A549 (cell line): ENCODE measurements around the gene NEU4. TPM values are rescaled to one million over a fixed set of nuclear protein-coding genes. Genes with fewer than 3 reads are reported as not detected.

Experiments
- ATAC-seq, 2 experiments: fragments of 200-7000 bp in 1 of 2; fragments of >200 bp in 1 of 2; cut with Nextera tagmentation in 1 of 2; cut with Tn5 transposase in 1 of 2; 3 replicates each; pipeline versions ENCODE4 v1.8.0 to v1.9.1; 2018 to 2020; ENCODE audit warnings: mild to moderate bottlenecking in 1 of 2, moderate library complexity in 1 of 2
- CTCF ChIA-PET: fragments of 300-600 bp; sonication (Branson Sonifier 250); formaldehyde crosslinking; extraction: SDS; loops from one replicate; lab custom pipeline; 2021; ENCODE audit warnings: antibody characterized with exemption, inconsistent platforms; lab: Yijun Ruan, JAX
- POLR2A ChIA-PET: fragments of 350-600 bp; formaldehyde crosslinking; extraction: SDS; loops from one replicate; lab custom pipeline; 2021; ENCODE audit warnings: antibody characterized with exemption, inconsistent platforms; lab: Yijun Ruan, JAX
- DNase-seq, 2 experiments: peaks; one replicate each; pipeline versions ENCODE4 v3.0.0 to v3.0.0-alpha.2; 2011 to 2016; ENCODE audit warnings: low read depth in 1 of 2, low spot score in 1 of 2
- FAIRE-seq: peaks from 2 replicates; lab custom pipeline; 2011; peaks lifted over from hg19 to GRCh38; lab: Jason Lieb, UNC
- H3K27ac ChIP-seq, 2 experiments: fragments of >200 bp; sonication (Bioruptor Twin); formaldehyde crosslinking; 3 replicates each; pipeline ENCODE4 v1.5.1; 2016 to 2017
- H3K4me1 ChIP-seq: fragments of >200 bp; sonication (Bioruptor Twin); formaldehyde crosslinking; 3 replicates; pipeline ENCODE4 v1.6.1; 2016
- H3K4me2 ChIP-seq: fragments of >200 bp; sonication (Bioruptor Twin); formaldehyde crosslinking; 3 replicates; pipeline ENCODE4 v1.6.1; 2016
- H3K4me3 ChIP-seq: fragments of >200 bp; sonication (Bioruptor Twin); formaldehyde crosslinking; 3 replicates; pipeline ENCODE4 v1.5.1; 2016
- H3K9me3 ChIP-seq: fragments of >200 bp; sonication (Bioruptor Twin); formaldehyde crosslinking; 3 replicates; pipeline ENCODE4 v1.6.1; 2016
- BHLHE40 ChIP-seq: IDR thresholded peaks from 2 replicates; pipeline ENCODE4 v1.6.1; 2012; ENCODE audit warnings: low read depth, low read length, inconsistent platforms
- CBX2 ChIP-seq: fragments of 200-600 bp; sonication (generic); IDR thresholded peaks from 2 replicates; pipeline ENCODE4 v1.6.1; 2016; ENCODE audit warnings: low read depth, mild to moderate bottlenecking, borderline replicate concordance
- CHD4 ChIP-seq: fragments of 200-600 bp; sonication (generic); IDR thresholded peaks from 2 replicates; pipeline ENCODE4 v1.6.1; 2016; ENCODE audit warnings: antibody characterized with exemption, mild to moderate bottlenecking, borderline replicate concordance
- EHF ChIP-seq: fragments of 250-450 bp; sonication (Bioruptor Pico); IDR thresholded peaks from 2 replicates; pipeline ENCODE4 v1.5.0; 2020; ENCODE audit warnings: mild to moderate bottlenecking
- EHMT2 ChIP-seq: fragments of 200-600 bp; sonication (generic); IDR thresholded peaks from 2 replicates; pipeline ENCODE4 v1.6.1; 2016; ENCODE audit warnings: antibody characterized with exemption, low read depth, mild to moderate bottlenecking, moderate library complexity
- FOXS1 ChIP-seq: fragments of 250-450 bp; sonication (Bioruptor Pico); IDR thresholded peaks from 2 replicates; pipeline ENCODE4 v1.5.0; 2020; ENCODE audit warnings: mild to moderate bottlenecking, moderate library complexity
- HDAC2 ChIP-seq: fragments of 200-600 bp; sonication (generic); IDR thresholded peaks from 2 replicates; pipeline ENCODE4 v1.6.1; 2016
- HOXA7 ChIP-seq: fragments of 250-450 bp; sonication (Bioruptor Pico); IDR thresholded peaks from 2 replicates; pipeline ENCODE4 v1.5.0; 2020; ENCODE audit warnings: mild to moderate bottlenecking, moderate library complexity
- HOXB13 ChIP-seq: fragments of 250-450 bp; sonication (Bioruptor Pico); IDR thresholded peaks from 2 replicates; pipeline ENCODE4 v1.5.0; 2020; ENCODE audit warnings: low read depth, mild to moderate bottlenecking, moderate library complexity
- HOXB5 ChIP-seq: fragments of 250-450 bp; sonication (Bioruptor Pico); IDR thresholded peaks from 2 replicates; pipeline ENCODE4 v1.5.0; 2020; ENCODE audit warnings: mild to moderate bottlenecking, moderate library complexity
- JUN ChIP-seq, 2 experiments: fragments of >200 bp; sonication (Bioruptor Twin); formaldehyde crosslinking; IDR thresholded peaks; 2 replicates in 1 of 2; 3 replicates in 1 of 2; pipeline ENCODE4 v1.6.1; 2016 to 2017
- KDM5A ChIP-seq: fragments of 200-600 bp; sonication (generic); IDR thresholded peaks from 2 replicates; pipeline ENCODE4 v1.6.1; 2016; ENCODE audit warnings: antibody characterized with exemption, mild to moderate bottlenecking
- MAFK ChIP-seq: fragments of 450-650 bp; IDR thresholded peaks from 2 replicates; pipeline ENCODE4 v1.6.1; 2014; ENCODE audit not compliant: partially characterized antibody
- PHF8 ChIP-seq: fragments of 200-600 bp; sonication (generic); IDR thresholded peaks from 2 replicates; pipeline ENCODE4 v1.6.1; 2016; ENCODE audit warnings: low read depth, mild to moderate bottlenecking, antibody characterized with exemption, moderate library complexity, borderline replicate concordance
- RAD21 ChIP-seq, 2 experiments: fragments of >200 bp in 1 of 2; sonication (Bioruptor Twin) in 1 of 2; formaldehyde crosslinking in 1 of 2; IDR thresholded peaks in 1 of 2; conservative IDR thresholded peaks in 1 of 2; 2 replicates in 1 of 2; 3 replicates in 1 of 2; pipeline ENCODE4 v1.6.1; 2012 to 2018; ENCODE audit warnings: inconsistent platforms in 1 of 2
- RARB ChIP-seq: fragments of 250-450 bp; sonication (Bioruptor Pico); IDR thresholded peaks from 2 replicates; pipeline ENCODE4 v1.8.0; 2021; ENCODE audit warnings: mild to moderate bottlenecking, moderate library complexity
- RNF2 ChIP-seq: fragments of 200-600 bp; sonication (generic); IDR thresholded peaks from 2 replicates; pipeline ENCODE4 v1.6.1; 2016; ENCODE audit warnings: low read depth, mild to moderate bottlenecking, antibody characterized with exemption, moderate library complexity, borderline replicate concordance
- ZSCAN20 ChIP-seq: fragments of 250-450 bp; sonication (Bioruptor Pico); IDR thresholded peaks from 2 replicates; pipeline ENCODE4 v1.8.0; 2022; ENCODE audit warnings: mild to moderate bottlenecking, moderate library complexity
- WGBS: methylation state at CpG from one replicate; pipeline ENCODE4 v1.1.6; 2017; ENCODE audit errors: missing lambda C conversion rate; 5-methylcytosine and 5-hydroxymethylcytosine counted together
- polyA plus RNA-seq, 4 experiments: library from polyadenylated mRNA; depleted of rRNA in 3 of 4; stranded (reverse); fragments of >200 nt; fragmentation: RNase III in 1 of 4; extraction: RNeasy Plus Mini Kit Qiagen cat#74134 plus additional on column Dnase treatment in 1 of 4; gene quantifications; 2 replicates in 3 of 4; 3 replicates in 1 of 4; pipeline ENCODE4 v1.2.3, GENCODE V29; 2011 to 2017
- TF ChIP-seq, protein P1 (sequence below): fragments of >200 bp; sonication (Bioruptor Twin); formaldehyde crosslinking; IDR thresholded peaks from 3 replicates; pipeline ENCODE4 v1.6.1; 2016
- TF ChIP-seq, protein P2 (sequence below): IDR thresholded peaks from 2 replicates; pipeline ENCODE4 v1.6.1; 2012

Gene NEU4
- polyA plus RNA-seq, 2 of the 4 experiments (the other 2 are of a cell fraction) = 0.13 to 0.19 TPM

DNA sequence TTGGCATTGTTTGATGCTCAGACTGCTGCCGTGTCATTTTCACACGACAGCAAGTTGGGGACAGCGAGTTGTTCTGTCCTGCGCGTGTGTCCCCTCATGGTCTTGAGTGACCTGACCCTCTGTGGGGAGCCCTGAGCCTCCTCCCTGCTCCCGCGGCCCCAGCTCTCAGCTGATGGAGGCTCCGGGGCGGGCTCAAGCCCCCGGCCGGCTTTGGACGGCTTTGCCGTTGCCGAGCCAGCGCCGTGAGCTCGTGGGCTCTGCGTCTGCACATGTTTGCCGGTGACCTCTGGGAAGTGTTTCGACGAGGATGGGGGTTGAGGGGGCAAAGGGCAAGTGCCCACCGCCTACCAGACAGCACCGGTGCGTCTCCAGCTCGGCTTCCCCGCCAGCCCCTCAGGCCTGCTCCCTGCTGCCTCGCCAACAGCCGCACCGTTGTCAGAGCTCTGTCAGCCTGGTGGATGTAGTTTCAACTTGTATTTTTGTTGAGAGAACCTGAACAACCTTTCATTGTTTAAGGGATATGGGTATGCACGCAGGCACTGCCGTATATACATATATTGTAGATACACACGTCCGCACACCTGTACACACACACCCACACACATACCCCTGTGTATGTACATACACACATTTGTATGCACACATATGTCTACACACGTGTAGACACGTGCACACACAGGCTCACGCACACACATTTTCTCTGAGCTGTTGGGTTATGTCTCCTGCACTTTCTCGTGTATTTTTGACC lies 36.0 kb downstream of the NEU4 start:
- Histone ChIP-seq H3K4me1 (peaks cover 5% of the 10 kb centered on the region; the same call in 1 of the 3 replicates), H3K4me2 (peak overlapping the region; percentile 93), H3K4me3 (no peak overlapping the region; the same call in 2 of the 3 replicates), H3K27ac (peak overlapping the region in 1 of 2 experiments; percentile 91; a peak in 2 of 6 replicates), H3K9me3 (no peaks in the 10 kb centered on the region)
- no peak for DNase-seq
- FAIRE-seq = no peak
- CTCF ChIA-PET = interaction anchor here (0.9 to 1.3 kb wide), 4 partner anchors 9 to 33 kb away, joined by 3 to 5 read pairs (median 4); no protein-coding TSS in a partner anchor
- no peak for ATAC-seq
- TF ChIP-seq CHD4 (no peak), HOXB5 (CRISPR knock-in tag) (no peak), EHF (no peak), RAD21 (conservative IDR thresholded peaks at IDR 0.05 in 1 of 2, IDR thresholded peaks at IDR 0.05 in 1 of 2) (no peak), RNF2 (no peak), HOXA7 (CRISPR knock-in tag) (no peak), ZSCAN20 (CRISPR knock-in tag) (no peak), BHLHE40 (no peak), FOXS1 (CRISPR knock-in tag) (no peak), JUN (IDR thresholded peaks at IDR 0.05) (no peak), CBX2 (no peak), HDAC2 (no peak), PHF8 (no peak), KDM5A (no peak)
- TF ChIP-seq, protein P1, sequence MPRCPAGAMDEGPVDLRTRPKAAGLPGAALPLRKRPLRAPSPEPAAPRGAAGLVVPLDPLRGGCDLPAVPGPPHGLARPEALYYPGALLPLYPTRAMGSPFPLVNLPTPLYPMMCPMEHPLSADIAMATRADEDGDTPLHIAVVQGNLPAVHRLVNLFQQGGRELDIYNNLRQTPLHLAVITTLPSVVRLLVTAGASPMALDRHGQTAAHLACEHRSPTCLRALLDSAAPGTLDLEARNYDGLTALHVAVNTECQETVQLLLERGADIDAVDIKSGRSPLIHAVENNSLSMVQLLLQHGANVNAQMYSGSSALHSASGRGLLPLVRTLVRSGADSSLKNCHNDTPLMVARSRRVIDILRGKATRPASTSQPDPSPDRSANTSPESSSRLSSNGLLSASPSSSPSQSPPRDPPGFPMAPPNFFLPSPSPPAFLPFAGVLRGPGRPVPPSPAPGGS = no peak
- WGBS = 93% methylated on average over 21 of the region's 37 CpGs
- POLR2A ChIA-PET = no interaction called here

DNA sequence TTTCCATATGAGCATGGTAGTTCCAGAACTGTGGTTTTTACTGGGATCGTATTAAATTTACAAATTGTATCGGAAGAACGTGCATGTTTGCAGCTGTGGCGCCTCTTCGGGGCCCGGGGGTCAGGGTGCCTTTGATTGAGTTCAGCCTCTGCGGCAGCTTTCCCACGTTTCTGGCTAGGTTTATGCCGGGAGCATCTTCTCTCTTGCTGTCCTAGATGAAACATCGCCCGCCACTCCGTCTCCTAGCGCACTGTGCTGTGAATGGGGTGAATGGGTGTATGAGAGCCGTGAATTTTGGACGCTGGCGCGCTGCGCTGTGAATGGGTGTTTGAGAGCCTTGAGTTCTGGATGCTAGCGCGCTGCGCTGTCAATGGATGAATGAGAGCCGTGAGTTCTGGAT lies 37.4 kb downstream of the NEU4 start:
- CTCF ChIA-PET = no interaction called here
- POLR2A ChIA-PET = no interaction called here
- no peak for ATAC-seq

DNA sequence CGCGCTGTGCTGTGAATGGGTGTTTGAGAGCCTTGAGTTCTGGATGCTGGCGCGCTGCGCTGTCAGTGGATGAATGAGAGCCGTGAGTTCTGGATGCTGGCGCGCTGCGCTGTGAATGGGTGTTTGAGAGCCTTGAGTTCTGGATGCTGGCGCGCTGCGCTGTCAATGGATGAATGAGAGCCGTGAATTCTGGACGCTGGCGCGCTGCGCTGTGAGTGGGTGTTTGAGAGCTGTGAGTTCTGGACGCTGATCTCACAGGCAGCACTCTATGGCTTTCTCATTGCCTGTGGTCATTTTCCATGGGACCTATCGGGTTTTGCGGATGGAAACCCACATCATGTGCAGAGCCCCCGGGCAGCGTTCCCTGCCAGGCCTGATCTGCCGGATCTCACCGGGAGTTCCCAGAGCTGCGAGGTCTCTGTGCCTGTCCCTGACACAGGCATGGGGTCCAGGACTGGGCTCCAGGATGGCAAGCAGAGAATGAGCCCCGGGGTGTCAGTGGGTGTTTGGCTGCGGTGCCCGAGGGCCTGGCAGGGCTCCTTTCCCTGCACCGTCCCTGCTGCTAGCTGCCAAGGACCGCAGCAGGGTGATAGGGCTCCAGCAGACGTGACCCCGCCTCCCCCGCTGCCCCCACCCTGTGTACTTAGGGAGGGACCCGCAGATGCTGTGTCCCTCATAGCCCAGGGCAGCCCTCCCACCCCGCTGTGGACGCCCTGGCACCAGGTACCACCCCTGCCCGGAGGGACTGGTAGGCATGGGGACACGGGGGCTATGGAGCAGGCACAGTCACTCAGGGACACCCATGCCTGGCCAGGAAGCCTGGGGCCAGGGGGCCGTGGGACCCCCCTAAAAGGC lies 40.0 kb downstream of the NEU4 start:
- WGBS = 73% methylated on average over 29 of the region's 39 CpGs
- DNase-seq (no peak), ATAC-seq (no peak), FAIRE-seq (no peak)
- no peaks in the 10 kb centered on the region for H3K9me3 ChIP-seq
- no peak overlapping the region for H3K27ac ChIP-seq
- H3K4me2 ChIP-seq = no peak overlapping the region
- POLR2A ChIA-PET = no interaction called here
- H3K4me3 ChIP-seq = no peak overlapping the region
- CTCF ChIA-PET = no interaction called here
- peaks cover 5% of the 10 kb centered on the region; the same call in 1 of the 3 replicates for H3K4me1 ChIP-seq
- TF ChIP-seq CHD4 (no peak), RARB (CRISPR knock-in tag) (no peak), HOXB5 (CRISPR knock-in tag) (no peak), HOXB13 (CRISPR knock-in tag) (no peak)
- TF ChIP-seq, protein P2, sequence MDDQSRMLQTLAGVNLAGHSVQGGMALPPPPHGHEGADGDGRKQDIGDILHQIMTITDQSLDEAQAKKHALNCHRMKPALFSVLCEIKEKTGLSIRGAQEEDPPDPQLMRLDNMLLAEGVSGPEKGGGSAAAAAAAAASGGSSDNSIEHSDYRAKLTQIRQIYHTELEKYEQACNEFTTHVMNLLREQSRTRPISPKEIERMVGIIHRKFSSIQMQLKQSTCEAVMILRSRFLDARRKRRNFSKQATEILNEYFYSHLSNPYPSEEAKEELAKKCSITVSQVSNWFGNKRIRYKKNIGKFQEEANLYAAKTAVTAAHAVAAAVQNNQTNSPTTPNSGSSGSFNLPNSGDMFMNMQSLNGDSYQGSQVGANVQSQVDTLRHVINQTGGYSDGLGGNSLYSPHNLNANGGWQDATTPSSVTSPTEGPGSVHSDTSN = no peak
- TF ChIP-seq, protein P1 = no peak

More for the DNA sequence above, 37.4 kb downstream of the NEU4 start:
- no peak for DNase-seq
- H3K4me2 ChIP-seq = no peak overlapping the region
- H3K4me3 ChIP-seq = no peak overlapping the region
- TF ChIP-seq EHMT2 = no peak
- TF ChIP-seq FOXS1 (CRISPR knock-in tag) = no peak
- TF ChIP-seq HDAC2 = no peak
- no peak for TF ChIP-seq EHF
- no peak for TF ChIP-seq MAFK
- TF ChIP-seq, all 56 proteins: peak for 0
- WGBS = 75% methylated on average over 22 of the region's 22 CpGs
- Histone ChIP-seq H3K9me3 (no peaks in the 10 kb centered on the region), H3K27ac (no peak overlapping the region), H3K4me1 (peaks cover 5% of the 10 kb centered on the region; the same call in 1 of the 3 replicates)
- no peak for FAIRE-seq
